Embryonic facial prominence (tissue), 1 donor: ENCODE data around the gene OAS3.

Source experiments
- DNase-seq: peaks from one replicate; pipeline ENCODE4 v3.0.0-alpha.2; 2016; ENCODE audit errors: extremely low spot score

The OAS3 gene

GRCh38 chr12:113016796-113017195 is 78.5 kb downstream of the OAS3 start:
- no peak for DNase-seq

- DNase-seq: no peak
Measured at GRCh38 chr12:113019025-113019424, 80.8 kb downstream of the OAS3 start.

- DNase-seq: no peak
Measured at GRCh38 chr12:113021500-113021899, 83.2 kb downstream of the OAS3 start.
